ENCODE results near the gene PAQR9.
A peak's percentile ranks its signal among the peaks of the same experiment; 100 is the strongest.

PAQR9 gene

DNA sequence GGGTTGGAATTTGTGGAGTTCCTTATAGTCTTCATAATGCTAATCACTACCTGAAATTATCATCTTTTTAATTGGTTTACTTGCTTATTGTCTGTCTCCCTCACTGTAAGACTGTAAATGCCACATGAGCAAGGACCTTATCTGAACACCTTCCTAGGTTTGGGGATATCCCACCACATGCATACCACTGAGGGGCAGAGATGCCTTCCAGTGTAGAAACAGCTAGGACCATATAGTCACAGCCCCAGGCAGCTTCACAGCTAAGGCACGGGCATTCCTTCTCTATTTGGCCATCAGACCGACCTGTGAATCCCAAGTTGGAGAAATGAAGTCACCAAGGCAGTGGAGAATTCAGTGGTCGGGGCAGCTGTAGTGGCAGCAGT lies 28.6 kb downstream of the PAQR9 start:
- Histone ChIP-seq H3K27me3 (ENCODE audit: insufficient read depth, low read length) (peaks cover 9% of the 10 kb centered on the region; the same call in 1 of the 2 replicates), H2AFZ (ENCODE audit: low read length) (no peak overlapping the region), H3K9ac (ENCODE audit: low read length) (no peak overlapping the region), H3K4me2 (ENCODE audit: low read length) (no peak overlapping the region), H3K27ac (ENCODE audit: low read depth, low read length, poor library complexity, severe bottlenecking) (no peak overlapping the region), H3K4me1 (ENCODE audit: insufficient read depth, low read length, severe bottlenecking) (no peaks in the 10 kb centered on the region), H3F3A (ENCODE audit: insufficient read depth, low read length) (no peaks in the 10 kb centered on the region), H3K9me3 (ENCODE audit: low read length) (no peaks in the 10 kb centered on the region), H3K79me2 (ENCODE audit: insufficient read depth, low read length) (no peaks in the 10 kb centered on the region), H4K20me1 (ENCODE audit: insufficient read depth, low read length) (no peaks in the 10 kb centered on the region), H3K36me3 (ENCODE audit: insufficient read depth, low read length) (no peaks in the 10 kb centered on the region), H3K9me2 (ENCODE audit: low read depth, low read length) (no peaks in the 10 kb centered on the region), H3K4me3 (ENCODE audit: low read depth, low read length, poor library complexity, severe bottlenecking) (no peak overlapping the region)
- no peak for TF ChIP-seq EZH2 (IDR thresholded peaks at IDR 0.05; ENCODE audit: borderline replicate concordance, low read length)
- TF ChIP-seq, protein P1, sequence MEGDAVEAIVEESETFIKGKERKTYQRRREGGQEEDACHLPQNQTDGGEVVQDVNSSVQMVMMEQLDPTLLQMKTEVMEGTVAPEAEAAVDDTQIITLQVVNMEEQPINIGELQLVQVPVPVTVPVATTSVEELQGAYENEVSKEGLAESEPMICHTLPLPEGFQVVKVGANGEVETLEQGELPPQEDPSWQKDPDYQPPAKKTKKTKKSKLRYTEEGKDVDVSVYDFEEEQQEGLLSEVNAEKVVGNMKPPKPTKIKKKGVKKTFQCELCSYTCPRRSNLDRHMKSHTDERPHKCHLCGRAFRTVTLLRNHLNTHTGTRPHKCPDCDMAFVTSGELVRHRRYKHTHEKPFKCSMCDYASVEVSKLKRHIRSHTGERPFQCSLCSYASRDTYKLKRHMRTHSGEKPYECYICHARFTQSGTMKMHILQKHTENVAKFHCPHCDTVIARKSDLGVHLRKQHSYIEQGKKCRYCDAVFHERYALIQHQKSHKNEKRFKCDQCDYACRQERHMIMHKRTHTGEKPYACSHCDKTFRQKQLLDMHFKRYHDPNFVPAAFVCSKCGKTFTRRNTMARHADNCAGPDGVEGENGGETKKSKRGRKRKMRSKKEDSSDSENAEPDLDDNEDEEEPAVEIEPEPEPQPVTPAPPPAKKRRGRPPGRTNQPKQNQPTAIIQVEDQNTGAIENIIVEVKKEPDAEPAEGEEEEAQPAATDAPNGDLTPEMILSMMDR (IDR thresholded peaks at IDR 0.05; ENCODE audit: low read length), result no peak

DNA sequence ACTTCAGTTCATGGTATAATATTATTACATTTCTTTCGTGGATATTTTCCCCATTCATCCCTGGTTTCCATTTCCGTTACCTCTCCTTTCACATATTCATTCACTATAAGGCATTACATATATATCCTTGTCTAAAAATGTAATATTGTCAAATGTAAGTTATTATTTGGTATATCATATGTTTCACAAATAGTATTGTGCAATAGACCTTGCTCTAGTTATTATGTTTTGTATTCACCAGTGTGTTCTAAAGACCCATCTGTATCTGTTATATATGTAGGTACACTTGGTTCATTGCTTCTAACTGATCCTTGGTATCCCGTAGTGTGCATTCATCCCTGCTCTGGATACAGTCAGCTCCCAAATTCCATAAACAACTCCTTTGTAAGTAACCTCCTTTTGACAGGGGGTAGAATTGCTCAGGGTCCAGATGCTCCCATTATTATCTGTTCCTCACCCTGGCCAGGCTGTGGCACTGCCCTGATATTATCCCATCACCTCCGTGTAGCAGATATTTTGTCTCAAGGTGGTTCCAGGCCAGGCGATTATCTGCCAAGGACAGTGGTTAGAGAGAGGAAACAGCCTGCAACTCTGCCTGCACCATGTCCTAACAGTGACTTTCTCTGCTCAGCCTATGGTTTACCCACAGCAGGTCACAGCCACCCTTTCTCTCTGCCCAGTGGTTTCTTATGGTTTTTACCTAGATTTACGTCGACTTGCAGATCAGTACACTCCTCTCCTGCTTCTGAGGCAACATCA lies 29.2 kb downstream of the PAQR9 start:
- TF ChIP-seq EZH2 (IDR thresholded peaks at IDR 0.05; ENCODE audit: borderline replicate concordance, low read length), result no peak
- TF ChIP-seq, protein P1 (IDR thresholded peaks at IDR 0.05; ENCODE audit: low read length), result no peak
- Histone ChIP-seq H3K4me1 (ENCODE audit: insufficient read depth, low read length, severe bottlenecking) (no peaks in the 10 kb centered on the region), H3K4me3 (ENCODE audit: low read depth, low read length, poor library complexity, severe bottlenecking) (no peak overlapping the region), H3K79me2 (ENCODE audit: insufficient read depth, low read length) (no peaks in the 10 kb centered on the region), H3K27ac (ENCODE audit: low read depth, low read length, poor library complexity, severe bottlenecking) (no peak overlapping the region), H4K20me1 (ENCODE audit: insufficient read depth, low read length) (no peaks in the 10 kb centered on the region), H3K36me3 (ENCODE audit: insufficient read depth, low read length) (no peaks in the 10 kb centered on the region), H3K27me3 (ENCODE audit: insufficient read depth, low read length) (peaks cover 9% of the 10 kb centered on the region; the same call in 1 of the 2 replicates), H3K9me3 (ENCODE audit: low read length) (no peaks in the 10 kb centered on the region), H2AFZ (ENCODE audit: low read length) (no peak overlapping the region), H3K4me2 (ENCODE audit: low read length) (no peak overlapping the region), H3K9me2 (ENCODE audit: low read depth, low read length) (no peaks in the 10 kb centered on the region), H3F3A (ENCODE audit: insufficient read depth, low read length) (no peaks in the 10 kb centered on the region), H3K9ac (ENCODE audit: low read length) (no peak overlapping the region)

DNA sequence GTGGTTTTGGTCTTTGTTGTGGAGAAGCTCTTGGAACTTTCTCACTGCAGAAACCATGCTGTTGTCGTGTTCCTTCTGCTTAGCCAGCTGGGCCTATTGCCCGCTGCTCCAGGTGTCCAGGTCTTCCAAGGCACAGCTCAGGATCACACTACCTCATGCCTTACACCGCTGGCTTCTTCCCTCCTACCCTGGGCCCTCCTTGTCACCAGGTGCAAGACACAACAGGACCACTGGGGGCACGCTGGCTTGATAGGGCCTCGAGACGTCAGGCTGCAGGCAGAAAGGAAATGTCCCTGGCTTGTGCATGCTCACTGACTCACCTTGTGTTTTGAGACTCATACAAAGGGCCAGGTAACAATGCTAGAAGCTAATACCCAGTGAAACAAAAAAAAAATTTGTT lies 32.3 kb downstream of the PAQR9 start:
- H3K9me3 ChIP-seq (ENCODE audit: low read length), result no peaks in the 10 kb centered on the region
- no peak overlapping the region for H3K4me3 ChIP-seq (ENCODE audit: low read depth, low read length, poor library complexity, severe bottlenecking)
- no peaks in the 10 kb centered on the region for H3F3A ChIP-seq (ENCODE audit: insufficient read depth, low read length)
- peaks cover 9% of the 10 kb centered on the region; the same call in 1 of the 2 replicates for H3K27me3 ChIP-seq (ENCODE audit: insufficient read depth, low read length)
- H3K27ac ChIP-seq (ENCODE audit: low read depth, low read length, poor library complexity, severe bottlenecking), result no peak overlapping the region
- H3K36me3 ChIP-seq (ENCODE audit: insufficient read depth, low read length), result no peaks in the 10 kb centered on the region
- no peaks in the 10 kb centered on the region for H3K79me2 ChIP-seq (ENCODE audit: insufficient read depth, low read length)
- no peak overlapping the region for H3K4me2 ChIP-seq (ENCODE audit: low read length)
- H3K4me1 ChIP-seq (ENCODE audit: insufficient read depth, low read length, severe bottlenecking), result no peaks in the 10 kb centered on the region
- no peaks in the 10 kb centered on the region for H4K20me1 ChIP-seq (ENCODE audit: insufficient read depth, low read length)
- H3K9ac ChIP-seq (ENCODE audit: low read length), result no peak overlapping the region
- H2AFZ ChIP-seq (ENCODE audit: low read length), result no peak overlapping the region
- TF ChIP-seq, protein P1 (IDR thresholded peaks at IDR 0.05; ENCODE audit: low read length), result peak; percentile 50
- no peak for TF ChIP-seq EZH2 (IDR thresholded peaks at IDR 0.05; ENCODE audit: borderline replicate concordance, low read length)
- no peaks in the 10 kb centered on the region for H3K9me2 ChIP-seq (ENCODE audit: low read depth, low read length)
